Sigmoid colon (tissue), 7 donors: ENCODE data around the gene TSPAN17. TPM values are rescaled to one million over a fixed set of nuclear protein-coding genes. Genes with fewer than 3 reads are reported as not detected.

Source experiments
- DNase-seq: peaks from one replicate; pipeline ENCODE4 v3.0.0-alpha.2; 2019
- H3K27ac ChIP-seq, 4 donors: fragments of 200-600 bp; sonication (generic); one replicate each; pipeline ENCODE4 v1.5.1; 2016 to 2019; ENCODE audit warnings: mild to moderate bottlenecking in 1 of 4
- H3K27me3 ChIP-seq, 3 donors: fragments of 200-600 bp; sonication (generic); one replicate each; pipeline ENCODE4 v1.5.1; 2019; ENCODE audit warnings: mild to moderate bottlenecking in 1 of 3
- H3K36me3 ChIP-seq, 4 donors: fragments of 200-600 bp; sonication (generic); one replicate each; pipeline ENCODE4 v1.5.1; 2016 to 2019
- H3K4me1 ChIP-seq, 4 donors: fragments of 200-600 bp; sonication (generic); one replicate each; pipeline ENCODE4 v1.5.1; 2017 to 2019
- H3K4me3 ChIP-seq, 4 donors: fragments of 200-600 bp; sonication (generic); one replicate each; pipeline ENCODE4 v1.5.1; 2017 to 2019; ENCODE audit warnings: mild to moderate bottlenecking in 2 of 4, moderate library complexity in 1 of 4
- H3K9me3 ChIP-seq, 4 donors: fragments of 200-600 bp in 3 of 4; sonication (generic) in 3 of 4; one replicate each; pipeline versions ENCODE4 v1.5.1 to v1.6.1; 2013 to 2019
- EP300 ChIP-seq, 4 donors: sonication (generic); formaldehyde crosslinking; IDR thresholded peaks; one replicate each; pipeline ENCODE4 v1.6.1; 2017; ENCODE audit warnings: antibody characterized with exemption in 4 of 4
- POLR2A ChIP-seq, 2 donors: fragments of 450-650 bp; IDR thresholded peaks; one replicate each; pipeline ENCODE4 v1.6.1; 2016; ENCODE audit warnings: antibody characterized with exemption in 2 of 2, mild to moderate bottlenecking in 2 of 2, moderate library complexity in 2 of 2
- POLR2AphosphoS5 ChIP-seq, 4 donors: sonication (generic); formaldehyde crosslinking; IDR thresholded peaks; one replicate each; pipeline ENCODE4 v1.6.1; 2017; ENCODE audit warnings: antibody characterized with exemption in 4 of 4
- WGBS, 2 donors: extraction: QIAGEN DNeasy Blood & Tissue Kit; methylation state at CpG; one replicate each; pipeline ENCODE4 v1.1.7; 2013; 5-methylcytosine and 5-hydroxymethylcytosine counted together
- intact Hi-C: fragments of 100-400 bp; cut with DNase I; formaldehyde crosslinking; loops from one replicate; pipeline ENCODE4 v1.15.1; 2023
- polyA plus RNA-seq, 3 donors: library from polyadenylated mRNA; stranded (reverse); fragments of 200-250 nt; gene quantifications; one replicate each; pipeline ENCODE4 v1.2.3, GENCODE V29; 2013
- total RNA-seq, 4 donors: library from RNA; depleted of rRNA; stranded (reverse); fragments of >200 nt; gene quantifications; one replicate each; pipeline ENCODE4 v1.1.0, GENCODE V29; 2016
- TF ChIP-seq, protein P1 (sequence below), 4 experiments: fragments of 450-650 bp in 3 of 4; fragments of 200-600 bp in 1 of 4; IDR thresholded peaks; one replicate each; pipeline ENCODE4 v1.5.1; 2016 to 2019; ENCODE audit warnings: antibody characterized with exemption in 4 of 4, mild to moderate bottlenecking in 3 of 4, moderate library complexity in 2 of 4
- donor health status: healthy with polysubstance abuse.
- donor health status: Bipolar disorder and iron deficiency.
- donor health status: healthy.

TSPAN17 gene
- total and polyA plus RNA-seq, 7 donors: 7.4 to 37.7 (median 21.7) TPM

DNA sequence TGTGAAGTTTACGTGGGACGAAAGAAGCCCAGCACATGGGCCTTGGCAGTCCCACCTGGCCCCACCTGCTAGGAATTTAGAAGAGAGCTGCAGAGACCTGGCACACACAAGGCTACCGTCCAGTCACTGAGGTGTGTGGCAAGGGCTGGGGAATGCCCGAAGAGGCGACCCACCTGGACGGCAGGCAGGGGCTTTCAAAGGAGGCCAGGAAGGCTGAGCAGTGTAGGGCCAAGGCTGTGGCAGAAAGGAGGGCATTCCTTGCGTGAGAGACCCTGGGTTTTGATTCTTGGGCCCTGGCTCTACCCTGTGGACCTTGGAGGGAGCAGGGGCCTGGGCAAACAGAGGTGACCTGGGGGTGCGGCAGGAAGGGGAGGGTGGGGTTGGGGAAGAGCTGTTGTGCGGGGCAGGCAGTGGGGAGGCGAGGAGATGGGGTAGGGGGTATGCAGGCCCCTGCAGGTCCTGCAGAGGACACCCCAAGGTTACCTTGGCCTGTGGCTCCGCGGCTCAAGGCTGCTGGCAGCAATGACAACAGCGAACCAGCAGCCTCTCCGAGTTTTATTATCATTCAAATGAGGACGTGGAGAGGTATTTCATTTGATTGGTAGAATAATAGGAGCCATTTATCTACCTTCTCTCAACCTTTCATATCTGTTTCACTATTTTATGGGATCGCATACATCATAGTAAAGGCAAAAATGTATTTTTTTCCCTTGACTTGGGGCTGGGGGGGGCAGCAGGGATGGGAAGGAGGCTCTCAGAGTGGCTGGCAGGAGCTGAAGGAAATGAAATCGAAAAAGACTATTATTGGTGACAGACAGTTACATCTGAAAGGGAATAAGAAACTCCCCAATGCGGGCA, 24.8 kb downstream of the TSPAN17 start:
- H3K4me1 ChIP-seq: no peaks in the 10 kb centered on the region
- TF ChIP-seq, protein P1, sequence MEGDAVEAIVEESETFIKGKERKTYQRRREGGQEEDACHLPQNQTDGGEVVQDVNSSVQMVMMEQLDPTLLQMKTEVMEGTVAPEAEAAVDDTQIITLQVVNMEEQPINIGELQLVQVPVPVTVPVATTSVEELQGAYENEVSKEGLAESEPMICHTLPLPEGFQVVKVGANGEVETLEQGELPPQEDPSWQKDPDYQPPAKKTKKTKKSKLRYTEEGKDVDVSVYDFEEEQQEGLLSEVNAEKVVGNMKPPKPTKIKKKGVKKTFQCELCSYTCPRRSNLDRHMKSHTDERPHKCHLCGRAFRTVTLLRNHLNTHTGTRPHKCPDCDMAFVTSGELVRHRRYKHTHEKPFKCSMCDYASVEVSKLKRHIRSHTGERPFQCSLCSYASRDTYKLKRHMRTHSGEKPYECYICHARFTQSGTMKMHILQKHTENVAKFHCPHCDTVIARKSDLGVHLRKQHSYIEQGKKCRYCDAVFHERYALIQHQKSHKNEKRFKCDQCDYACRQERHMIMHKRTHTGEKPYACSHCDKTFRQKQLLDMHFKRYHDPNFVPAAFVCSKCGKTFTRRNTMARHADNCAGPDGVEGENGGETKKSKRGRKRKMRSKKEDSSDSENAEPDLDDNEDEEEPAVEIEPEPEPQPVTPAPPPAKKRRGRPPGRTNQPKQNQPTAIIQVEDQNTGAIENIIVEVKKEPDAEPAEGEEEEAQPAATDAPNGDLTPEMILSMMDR (IDR thresholded peaks at IDR 0.05): no peak
- TF ChIP-seq POLR2A (IDR thresholded peaks at IDR 0.05) (no peak), EP300 (IDR thresholded peaks at IDR 0.05) (no peak), POLR2AphosphoS5 (IDR thresholded peaks at IDR 0.05) (no peak)
- H3K9me3 ChIP-seq: no peaks in the 10 kb centered on the region
- DNase-seq: no peak
- intact Hi-C loops: no loop called here
- H3K36me3 ChIP-seq: no peaks in the 10 kb centered on the region
- H3K4me3 ChIP-seq: no peak overlapping the region
- H3K27me3 ChIP-seq: peaks cover 7 to 29% (median 13%) of the 10 kb centered on the region in 3 donors
- H3K27ac ChIP-seq: no peak overlapping the region
- 66 to 67% methylated on average over 18 of the region's 18 CpGs for WGBS, 2 donors

DNA sequence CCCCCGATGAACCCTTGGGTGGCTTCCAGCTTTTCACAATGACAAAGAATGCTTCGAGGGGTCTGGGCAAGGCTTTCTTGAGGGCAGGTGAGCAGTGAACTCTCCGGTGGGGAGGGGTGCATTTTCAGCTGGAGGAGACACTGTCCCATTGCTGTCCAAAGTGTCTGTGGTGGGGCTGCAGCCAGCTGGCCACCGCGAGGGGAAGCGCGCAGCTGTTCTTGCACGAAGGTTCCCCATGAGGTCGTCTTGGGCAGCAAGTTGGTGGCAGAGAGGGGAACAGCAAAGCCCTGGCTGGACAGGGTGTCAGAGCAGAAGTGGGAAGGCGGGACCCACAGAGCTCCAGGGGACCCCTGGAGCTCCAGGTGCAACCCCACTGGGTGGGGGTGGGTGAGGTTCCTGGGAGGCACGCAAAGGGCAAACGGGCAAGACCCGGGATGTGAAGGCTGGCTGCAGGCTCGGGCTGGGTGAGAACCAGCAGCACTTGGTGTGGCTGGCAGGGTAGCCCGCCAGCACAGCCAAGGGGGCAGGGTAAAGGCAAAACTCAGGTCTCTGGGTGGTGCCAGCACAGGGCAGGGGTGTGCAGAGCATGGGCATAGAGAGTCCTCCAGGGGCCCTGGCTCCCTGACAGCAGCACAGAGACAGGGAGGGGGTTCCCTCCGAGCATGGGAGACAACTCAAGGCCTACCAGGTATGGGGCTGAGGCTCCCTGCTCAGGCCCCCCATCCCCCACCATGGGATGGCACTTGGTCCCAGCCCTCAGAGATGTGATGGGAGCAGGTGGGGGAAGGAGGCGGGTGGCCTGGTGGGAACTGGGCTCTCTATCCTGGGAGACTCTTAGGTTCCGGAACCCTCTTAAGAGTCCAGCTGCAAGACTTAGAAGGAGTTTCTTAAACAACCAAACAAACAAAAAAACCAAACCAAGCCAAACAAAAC, 26.6 kb downstream of the TSPAN17 start:
- H3K4me3 ChIP-seq: no peak overlapping the region
- intact Hi-C loops: no loop called here
- H3K4me1 ChIP-seq: no peaks in the 10 kb centered on the region
- no peak for TF ChIP-seq EP300 (IDR thresholded peaks at IDR 0.05)
- no peak for TF ChIP-seq POLR2AphosphoS5 (IDR thresholded peaks at IDR 0.05)
- no peaks in the 10 kb centered on the region for H3K9me3 ChIP-seq
- no peak for DNase-seq
- H3K27me3 ChIP-seq: peaks cover 7 to 35% (median 13%) of the 10 kb centered on the region in 3 donors
- no peaks in the 10 kb centered on the region for H3K36me3 ChIP-seq
- 86 to 88% methylated on average over 18 of the region's 18 CpGs for WGBS, 2 donors
- H3K27ac ChIP-seq: no peak overlapping the region

DNA sequence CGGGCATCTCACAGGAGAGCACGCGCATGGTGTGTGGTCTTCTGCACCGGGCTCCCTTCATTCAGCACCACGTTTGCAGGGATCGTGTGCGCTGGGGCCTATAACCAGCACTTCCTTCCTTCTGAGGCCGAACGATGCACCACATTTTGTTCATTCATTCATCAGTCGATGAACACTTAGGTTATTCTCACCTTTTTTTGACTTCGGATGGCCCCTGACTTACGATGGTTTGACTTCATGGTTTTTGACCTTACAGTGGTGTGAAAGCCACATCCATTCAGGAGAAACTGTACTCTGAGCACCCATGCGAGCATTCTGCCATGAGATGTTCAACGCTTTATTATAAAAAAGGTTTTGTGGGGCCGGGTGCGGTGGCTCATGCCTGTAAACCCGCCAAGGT, 27.5 kb downstream of the TSPAN17 start:
- H3K36me3 ChIP-seq: no peaks in the 10 kb centered on the region
- H3K4me1 ChIP-seq: peaks cover 0 to 1% (median 0%) of the 10 kb centered on the region in 4 donors
- H3K27ac ChIP-seq: no peak overlapping the region
- DNase-seq: no peak
- intact Hi-C loops: no loop called here
- TF ChIP-seq EP300 (IDR thresholded peaks at IDR 0.05): no peak
- peaks cover 7 to 39% (median 19%) of the 10 kb centered on the region in 3 donors for H3K27me3 ChIP-seq
- H3K4me3 ChIP-seq: no peak overlapping the region
- 84 to 89% methylated on average over 17 of the region's 17 CpGs for WGBS, 2 donors
- H3K9me3 ChIP-seq: no peaks in the 10 kb centered on the region

DNA sequence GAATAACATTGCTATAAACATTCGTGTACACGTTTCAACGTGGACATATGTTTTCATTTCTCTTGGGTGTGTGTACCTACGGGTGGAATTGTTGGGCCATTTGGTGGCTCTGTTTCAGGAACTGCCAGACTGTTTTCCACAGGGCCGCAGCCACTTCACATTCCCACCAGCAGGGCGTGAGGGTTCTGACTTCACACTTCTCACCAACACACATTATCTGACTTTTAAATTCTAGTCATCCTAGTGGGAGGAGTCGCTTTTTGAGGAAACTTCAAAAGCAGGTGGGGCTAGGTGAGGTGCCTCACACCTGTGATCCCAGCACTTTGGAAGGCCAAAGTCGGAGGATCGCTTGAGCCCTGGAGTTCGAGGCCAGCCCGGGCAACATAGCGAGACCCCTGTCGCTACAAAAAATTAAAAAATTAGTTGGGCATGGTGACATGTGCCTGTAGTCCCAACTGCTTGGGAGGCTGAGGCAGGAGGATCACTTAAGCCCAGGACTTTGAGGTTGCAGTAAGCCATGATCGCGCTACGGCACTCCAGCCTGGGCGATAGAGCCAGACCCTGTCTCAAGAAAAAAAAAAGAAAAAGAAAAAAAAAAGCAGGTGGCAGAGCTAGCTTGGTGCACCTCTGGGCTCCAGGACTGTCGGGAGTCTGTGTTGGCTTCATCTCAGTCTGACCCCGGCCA, 28.5 kb downstream of the TSPAN17 start:
- intact Hi-C loops: no loop called here
- TF ChIP-seq, protein P1 (IDR thresholded peaks at IDR 0.05): no peak
- TF ChIP-seq POLR2AphosphoS5 (IDR thresholded peaks at IDR 0.05): no peak
- TF ChIP-seq POLR2A (IDR thresholded peaks at IDR 0.05): no peak
- whole genome bisulfite sequencing, 2 donors: 65 to 69% methylated on average over 19 of the region's 19 CpGs

DNA sequence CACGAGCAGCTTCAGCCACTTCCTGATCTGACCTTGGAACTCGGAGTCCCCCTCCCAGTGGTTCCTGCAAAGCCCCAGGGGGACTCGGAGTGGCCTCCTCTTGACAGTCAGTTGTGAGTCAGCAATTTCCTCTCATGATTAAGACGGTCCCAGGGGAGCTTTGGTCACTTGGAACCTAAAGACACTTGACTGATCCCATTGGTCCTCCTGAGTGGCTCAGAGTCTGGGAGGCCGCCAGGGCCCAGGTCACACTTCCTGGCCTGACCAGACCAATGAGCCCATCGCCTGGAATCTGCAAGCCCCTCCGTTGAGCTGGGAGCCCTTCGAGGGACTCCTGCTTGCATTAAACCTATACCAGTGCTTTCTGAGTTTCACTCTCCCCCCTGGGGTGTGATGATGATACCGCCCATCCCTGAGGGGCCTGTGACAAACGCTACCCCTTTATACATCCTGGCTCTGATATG, 29.1 kb downstream of the TSPAN17 start:
- TF ChIP-seq EP300 (IDR thresholded peaks at IDR 0.05) (no peak), POLR2A (IDR thresholded peaks at IDR 0.05) (no peak), POLR2AphosphoS5 (IDR thresholded peaks at IDR 0.05) (no peak)
- TF ChIP-seq, protein P1 (IDR thresholded peaks at IDR 0.05): no peak
- WGBS, 2 donors: 62 to 77% methylated on average over 10 of the region's 10 CpGs
- intact Hi-C loops: no loop called here
- Histone ChIP-seq H3K36me3 (no peaks in the 10 kb centered on the region), H3K9me3 (no peaks in the 10 kb centered on the region), H3K4me3 (no peak overlapping the region), H3K27me3 (peaks cover 13 to 41% (median 20%) of the 10 kb centered on the region in 3 donors), H3K27ac (no peak overlapping the region), H3K4me1 (peaks cover 0 to 8% (median 2%) of the 10 kb centered on the region in 4 donors)
- DNase-seq: no peak

More for the DNA sequence above, 28.5 kb downstream of the TSPAN17 start:
- Histone ChIP-seq H3K4me3 (no peak overlapping the region), H3K27ac (no peak overlapping the region), H3K9me3 (no peaks in the 10 kb centered on the region), H3K4me1 (peaks cover 0 to 8% (median 2%) of the 10 kb centered on the region in 4 donors), H3K27me3 (peaks cover 13 to 39% (median 19%) of the 10 kb centered on the region in 3 donors), H3K36me3 (no peaks in the 10 kb centered on the region)
- DNase-seq: no peak
